GM18909 (cell line): Measurements from ENCODE around the gene OTP.

ENCODE experiments used
- ATAC-seq: cut with Tn5 transposase; IDR thresholded peaks from one replicate; pipeline ENCODE4 v1.9.1; 2021; ENCODE audit warnings: mild to moderate bottlenecking; ENCODE audit not compliant: unreplicated experiment, poor library complexity

The OTP gene

GRCh38 chr5:77637998-77638762 is at the start of gene OTP:
OTP (minus strand) TSS chr5:77638713; CDS start chr5:77638549, 164 bp downstream.
- ATAC-seq: no peak

- ATAC-seq: no peak
Observed at GRCh38 chr5:77683171-77683732, 44.7 kb upstream of the OTP start.

GRCh38 chr5:77670526-77670925 is 32.0 kb upstream of the OTP start:
- no peak for ATAC-seq

GRCh38 chr5:77669677-77670076 is 31.2 kb upstream of the OTP start:
- no peak for ATAC-seq

GRCh38 chr5:77663090-77663863 is 24.8 kb upstream of the OTP start:
- ATAC-seq: no peak

- ATAC-seq: no peak
Observed at GRCh38 chr5:77662635-77663034, 24.1 kb upstream of the OTP start.

- no peak for ATAC-seq
Observed at GRCh38 chr5:77658662-77659061, 20.1 kb upstream of the OTP start.

- no peak for ATAC-seq
Observed at GRCh38 chr5:77651343-77651742, 12.8 kb upstream of the OTP start.

- no peak for ATAC-seq
Observed at GRCh38 chr5:77650686-77651085, 12.2 kb upstream of the OTP start.

- no peak for ATAC-seq
Observed at GRCh38 chr5:77649776-77650175, 11.3 kb upstream of the OTP start.

- ATAC-seq: no peak
Observed at GRCh38 chr5:77645995-77646639, 7.6 kb upstream of the OTP start.

GRCh38 chr5:77645158-77645994 is 6.9 kb upstream of the OTP start:
- no peak for ATAC-seq

GRCh38 chr5:77644371-77645157 is 6.1 kb upstream of the OTP start:
- ATAC-seq: no peak

- no peak for ATAC-seq
Observed at GRCh38 chr5:77643654-77644370, 5.3 kb upstream of the OTP start.

- no peak for ATAC-seq
Observed at GRCh38 chr5:77642738-77643653, 4.5 kb upstream of the OTP start.

- ATAC-seq: no peak
Observed at GRCh38 chr5:77641963-77642737, 3.6 kb upstream of the OTP start.

GRCh38 chr5:77641397-77641943 is 3.0 kb upstream of the OTP start:
- no peak for ATAC-seq
